ENCODE results near the gene BMPER.

The BMPER gene

DNA sequence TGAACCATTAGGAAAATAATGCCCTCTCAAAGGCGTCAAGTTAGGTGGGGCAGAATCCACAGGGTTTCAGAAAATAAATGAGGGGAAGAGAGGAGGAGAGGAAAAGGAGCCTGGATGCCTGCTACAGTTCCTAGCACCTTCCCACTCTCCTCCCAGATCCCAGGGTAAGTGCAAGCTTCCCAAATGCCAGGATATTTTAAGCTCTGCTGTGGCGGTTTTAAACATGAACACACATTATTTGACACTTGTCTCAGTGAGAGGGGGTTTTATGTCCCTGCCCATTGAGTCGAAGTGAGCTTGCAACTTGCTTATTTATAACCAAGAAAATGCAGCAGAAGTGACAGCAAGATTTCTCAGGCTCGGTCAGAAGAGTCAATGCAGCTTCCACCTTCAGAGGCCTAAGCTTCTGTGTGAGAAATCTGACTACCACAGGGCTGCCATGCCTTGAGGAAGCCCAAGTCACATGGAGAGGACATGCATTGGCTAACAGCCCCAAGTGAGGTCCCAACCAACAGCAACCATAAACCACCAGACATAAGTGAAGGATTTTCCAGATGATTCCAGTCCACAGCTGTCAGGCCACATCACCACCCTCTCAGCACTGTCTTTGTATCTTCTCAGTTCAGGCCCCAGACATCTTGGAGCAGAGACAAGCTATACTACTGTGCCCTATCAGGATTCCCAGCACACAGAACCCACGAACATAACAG, 17.9 kb upstream of the BMPER start:
- DNase-seq, result no peak

DNA sequence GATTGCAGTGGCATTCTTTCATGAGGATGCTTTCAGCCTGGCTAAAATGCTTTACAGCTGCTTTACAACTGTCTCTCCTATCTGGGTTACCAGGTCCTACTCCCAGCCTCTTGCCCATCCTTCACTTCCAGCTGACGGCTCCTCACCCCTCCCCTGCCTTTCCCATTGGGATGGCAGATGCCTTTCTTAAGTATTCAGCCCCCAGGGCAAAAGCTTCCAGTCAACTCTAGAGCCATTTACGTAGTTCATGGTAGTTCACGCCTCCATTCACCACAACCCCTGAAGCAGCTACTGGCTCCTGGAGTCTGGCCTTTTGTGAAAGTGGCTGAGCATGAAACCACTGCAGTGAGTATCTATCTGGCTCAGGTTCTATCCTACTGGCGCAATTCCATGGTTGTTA, 17.2 kb upstream of the BMPER start:
- DNase-seq, result no peak

GRCh38 chr7:33892945-33893344, 12.4 kb upstream of the BMPER start:
- no peak for DNase-seq

DNA sequence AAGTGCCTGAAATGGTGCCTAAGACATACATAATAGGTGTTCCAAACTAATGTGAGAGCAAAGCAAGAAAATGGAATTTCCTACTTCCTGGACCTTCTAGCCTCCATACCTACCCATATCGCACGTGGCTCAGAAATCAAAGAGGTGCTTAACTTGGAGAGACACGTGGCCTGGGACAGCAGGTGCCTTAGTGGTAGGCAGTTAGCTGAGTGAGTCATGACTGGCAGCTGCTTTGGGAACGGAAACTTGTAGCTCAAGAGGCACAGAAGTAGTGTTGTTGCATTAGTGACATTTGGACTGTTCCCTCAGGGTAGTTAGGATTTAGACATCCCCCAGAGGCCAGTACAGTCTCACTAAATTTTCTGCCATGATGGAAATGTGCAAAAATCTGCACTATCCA, 12.0 kb upstream of the BMPER start:
- no peak for DNase-seq

- DNase-seq, result peak; percentile 78
Measured at GRCh38 chr7:33895025-33895804, 10.1 kb upstream of the BMPER start.

- DNase-seq, result no peak
Measured at GRCh38 chr7:33900501-33900900, 4.8 kb upstream of the BMPER start.

DNA sequence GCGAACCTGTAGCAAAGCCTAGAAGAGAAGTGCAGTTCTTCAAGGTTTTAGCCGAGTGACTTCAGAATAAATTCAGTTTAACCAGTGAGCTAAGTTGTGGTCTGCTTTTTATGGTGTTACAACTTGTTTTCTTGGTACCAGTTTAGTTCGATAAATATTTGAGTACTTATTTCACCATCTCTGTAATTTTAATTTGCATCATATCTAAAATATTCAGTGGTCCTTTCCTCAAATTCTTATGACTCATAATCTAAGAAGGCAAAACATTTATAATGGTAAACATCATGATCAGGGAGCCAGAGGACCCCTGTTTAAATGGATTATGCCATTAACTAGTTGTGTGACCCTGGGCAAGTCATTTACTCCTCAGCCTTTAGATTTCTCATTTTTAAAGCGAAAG, 4.1 kb upstream of the BMPER start:
- no peak for DNase-seq

DNA sequence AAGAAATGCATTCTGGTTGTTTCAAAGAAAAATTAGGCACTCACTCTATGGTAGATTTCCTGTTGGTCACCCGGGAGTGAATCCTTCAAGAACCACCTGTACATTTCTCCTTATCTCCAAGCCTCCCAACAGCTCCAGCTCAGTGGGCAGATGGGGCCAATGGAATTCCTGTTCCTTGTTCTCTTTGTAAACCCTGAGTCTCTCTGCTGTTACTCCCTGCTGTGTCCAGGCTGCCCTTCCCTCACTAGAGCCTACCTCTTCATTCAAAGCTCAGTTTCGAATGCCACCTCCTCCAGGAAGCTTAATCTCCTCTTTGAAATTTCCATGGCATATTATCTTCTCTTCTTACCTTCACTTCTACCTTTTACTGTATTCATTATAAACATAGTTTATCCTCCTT, 3.5 kb upstream of the BMPER start:
- no peak for DNase-seq

DNA sequence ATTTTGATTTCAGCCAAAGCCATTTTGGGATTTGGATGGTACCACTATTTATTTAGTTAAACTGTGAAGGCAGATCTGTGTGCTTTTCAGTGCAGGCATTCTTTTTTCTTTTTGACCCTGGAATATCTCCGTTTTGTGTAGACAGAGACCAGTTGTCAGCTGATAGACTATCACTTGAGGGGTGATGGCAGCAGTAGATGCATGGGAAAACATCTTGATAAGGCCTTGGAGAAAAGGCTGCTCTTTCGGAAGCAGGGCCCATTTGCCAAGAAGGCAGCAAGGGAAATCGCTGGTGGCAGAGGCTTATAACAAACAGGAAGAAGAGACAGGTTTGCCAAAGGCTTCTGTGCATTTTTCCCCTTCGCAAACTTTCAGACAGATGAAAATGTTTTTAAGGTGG, 2.6 kb upstream of the BMPER start:
- DNase-seq, result no peak

GRCh38 chr7:33903791-33904680, 1.3 kb upstream of the BMPER start:
- DNase-seq, result peak; percentile 88

- peak; percentile 90 for DNase-seq
Measured at GRCh38 chr7:33904681-33905388, 504 bp upstream of the BMPER start.

- DNase-seq, result no peak
Measured at GRCh38 chr7:33906697-33907096, 1.4 kb downstream of the BMPER start.

DNA sequence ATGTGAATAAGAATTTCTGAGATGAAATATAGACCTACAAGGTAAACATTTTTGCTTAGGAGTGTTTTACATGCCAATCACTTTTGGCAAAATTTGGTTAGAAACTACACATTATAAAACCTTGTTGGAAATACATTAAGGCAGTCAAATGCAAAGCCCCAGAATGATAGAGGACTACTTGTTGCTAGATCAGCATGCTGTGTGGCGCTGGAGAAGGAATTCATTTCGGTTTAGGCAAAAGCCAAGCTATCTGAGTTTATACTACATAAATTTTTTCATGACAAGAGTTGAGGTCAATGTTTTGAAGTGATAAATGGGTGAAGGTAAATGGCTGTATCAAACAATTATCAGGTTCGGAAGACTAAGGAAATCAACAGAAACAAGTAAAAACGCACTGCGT, 2.3 kb downstream of the BMPER start:
- DNase-seq, result no peak

GRCh38 chr7:33909318-33909717, 4.0 kb downstream of the BMPER start:
- no peak for DNase-seq

GRCh38 chr7:33909755-33910154, 4.4 kb downstream of the BMPER start:
- DNase-seq, result no peak

DNA sequence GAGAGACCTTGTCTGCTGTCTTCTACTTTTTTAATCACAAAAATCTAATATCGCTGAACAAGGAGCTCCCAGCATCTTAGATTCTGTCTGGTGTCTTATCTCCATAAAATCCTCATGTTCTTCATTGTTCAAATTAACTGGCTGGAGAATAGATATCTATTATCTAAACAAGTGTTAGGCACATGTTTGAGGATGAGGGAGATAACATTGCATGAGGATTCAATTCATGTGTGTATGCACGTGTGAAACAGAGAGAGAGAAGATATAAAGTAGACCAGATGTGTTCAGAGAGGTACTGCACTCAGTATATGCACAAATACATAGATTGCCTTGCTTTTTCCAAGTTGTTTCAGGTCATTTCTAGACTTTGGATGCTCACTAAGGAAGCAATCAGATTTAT, 5.4 kb downstream of the BMPER start:
- DNase-seq, result no peak

DNA sequence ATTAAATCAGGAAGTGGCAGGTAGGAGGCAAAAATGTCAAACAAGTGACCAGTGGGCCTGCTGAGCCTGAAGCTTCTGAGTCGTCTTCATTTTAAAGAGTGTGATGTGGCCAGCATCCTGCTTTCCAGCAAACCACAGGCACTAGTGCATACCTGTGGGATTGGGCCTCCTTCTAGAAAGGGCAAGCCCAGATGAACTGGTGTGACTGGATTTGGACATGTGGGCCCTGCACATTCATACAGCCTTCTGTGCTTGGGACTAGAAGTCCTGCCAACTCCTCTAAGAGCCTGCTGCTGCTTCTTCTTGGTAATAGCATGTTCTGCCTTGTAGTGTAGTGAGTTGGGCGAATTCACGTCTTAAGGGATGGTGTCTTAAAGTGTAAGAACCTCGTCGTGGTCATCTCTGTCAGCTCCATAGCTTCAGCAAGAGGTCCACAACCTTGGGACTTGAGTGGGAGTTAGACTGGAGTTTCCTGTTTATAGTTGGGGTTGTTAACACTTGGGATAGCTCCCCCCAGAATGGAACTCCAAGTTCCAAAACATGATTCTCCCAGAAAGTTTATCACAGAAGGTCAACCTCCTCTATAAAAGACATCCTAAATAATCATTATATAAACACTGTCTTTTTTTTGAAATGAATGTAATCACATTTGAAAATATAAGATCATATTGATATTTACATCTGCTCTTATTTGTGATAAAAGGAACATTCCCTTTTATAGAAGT, 11.2 kb downstream of the BMPER start:
- DNase-seq, result no peak

DNA sequence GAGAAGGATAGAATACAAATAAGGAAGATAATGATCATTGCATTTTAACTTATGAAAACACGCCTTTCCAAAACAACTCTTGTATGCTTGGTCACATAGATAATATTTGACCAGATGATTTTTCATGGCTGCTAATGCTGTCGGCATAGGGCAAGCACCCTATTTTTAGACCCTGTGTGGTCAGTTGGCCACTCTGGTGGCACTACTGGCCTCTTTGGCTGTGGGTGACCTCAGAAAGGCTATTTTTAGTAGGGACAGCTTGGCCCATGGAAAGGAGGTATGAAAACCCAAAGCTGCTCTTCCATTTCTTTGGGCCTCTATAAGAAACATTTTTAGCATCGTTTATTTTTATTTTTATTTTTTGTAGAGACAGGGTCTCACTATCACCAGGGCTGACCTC, 12.3 kb downstream of the BMPER start:
- DNase-seq, result no peak

DNA sequence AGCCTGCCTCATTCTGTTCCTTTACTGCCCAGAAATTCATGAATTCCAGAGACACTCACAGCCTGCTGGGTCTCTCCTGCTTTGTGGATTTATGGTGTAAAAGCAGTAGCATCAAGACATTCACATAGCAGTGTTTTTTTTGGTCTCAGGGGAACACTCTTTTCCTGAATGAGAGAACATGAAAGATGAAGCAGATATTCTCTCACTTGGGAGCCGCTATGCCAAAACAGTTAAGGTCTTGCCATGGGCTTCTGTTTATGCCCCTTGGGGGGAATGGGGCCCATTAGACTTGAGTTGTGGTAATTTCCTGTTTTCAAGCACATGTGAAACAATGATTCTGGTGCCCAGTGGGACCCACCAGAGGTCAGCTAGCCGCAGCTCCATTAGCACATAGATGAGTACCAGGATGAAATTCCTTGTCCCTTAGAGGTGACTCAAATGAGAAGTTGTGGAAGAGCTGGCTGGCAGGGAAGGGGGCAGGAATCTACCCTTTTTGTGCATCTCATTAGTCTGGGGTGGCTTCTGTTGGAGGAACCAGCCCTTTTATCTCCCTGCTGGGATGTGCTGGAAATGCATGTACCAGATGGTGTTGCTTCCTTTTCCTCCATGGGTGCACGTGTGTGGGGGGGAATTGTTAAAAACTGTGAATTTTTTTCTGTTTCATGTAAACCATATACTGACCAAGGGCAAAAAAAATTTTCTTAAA, 13.3 kb downstream of the BMPER start:
- DNase-seq, result no peak

GRCh38 chr7:33919449-33919848, 14.1 kb downstream of the BMPER start:
- DNase-seq, result no peak

Measured in right kidney (tissue), 1 donor.